AG04449 (cell line): ENCODE data around the gene LY86.

Experiments
- CTCF ChIA-PET: fragments of 350-600 bp; formaldehyde crosslinking; extraction: SDS; loops from one replicate; lab custom pipeline; 2021; ENCODE audit warnings: antibody characterized with exemption; lab: Yijun Ruan, JAX
- POLR2A ChIA-PET: fragments of 400-600, 350-600 bp; formaldehyde crosslinking; extraction: SDS; loops from one replicate; lab custom pipeline; 2020; ENCODE audit warnings: antibody characterized with exemption, inconsistent platforms; lab: Yijun Ruan, JAX
- DNase-seq: peaks from one replicate; pipeline ENCODE4 v3.0.0-alpha.2; 2010; ENCODE audit warnings: low read depth, low spot score
- H3K4me3 ChIP-seq: 2 replicates; pipeline ENCODE4 v1.5.1; 2011; ENCODE audit warnings: low read depth, mild to moderate bottlenecking, control low read depth, low read length
- TF ChIP-seq, protein P1 (sequence below): IDR thresholded peaks from one replicate; pipeline ENCODE4 v1.5.1; 2011; ENCODE audit warnings: mild to moderate bottlenecking, moderate library complexity, low read length, control low read depth, inconsistent platforms; ENCODE audit not compliant: insufficient read depth; ENCODE audit errors: missing control alignments

Gene LY86

DNA sequence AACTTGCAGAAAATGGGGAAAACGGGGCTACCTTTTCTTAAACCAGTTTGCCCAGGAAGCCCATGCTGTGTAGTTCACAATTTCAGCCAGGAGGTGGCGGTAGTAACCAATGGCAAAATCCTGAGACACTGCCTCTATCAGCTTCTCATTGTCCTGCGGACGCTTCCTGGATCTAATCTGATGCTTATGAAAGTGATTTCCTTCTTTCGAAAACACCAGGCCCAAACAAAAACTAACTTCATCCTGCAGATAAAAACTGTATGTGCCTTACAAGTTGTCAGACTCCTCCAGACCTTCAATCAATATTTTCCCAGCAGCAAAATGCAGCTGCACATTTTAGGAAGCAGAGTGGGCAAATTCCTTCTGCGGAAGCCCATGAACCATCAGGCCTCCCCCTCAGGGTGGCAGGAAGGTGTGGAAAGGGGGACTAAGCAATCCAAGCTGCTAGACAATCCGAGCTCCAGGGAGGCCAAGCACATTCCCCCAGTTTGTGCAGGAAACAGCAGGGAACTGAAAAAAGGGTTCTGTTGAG, 88.5 kb downstream of the LY86 start:
- DNase-seq: no peak
- CTCF ChIA-PET: interaction anchor here (0.9 to 5.3 kb wide), 31 partner anchors 9 to 939 kb away, joined by 3 to 52 read pairs (median 4); no protein-coding TSS in a partner anchor
- no peak overlapping the region for H3K4me3 ChIP-seq
- POLR2A ChIA-PET: no interaction called here
- TF ChIP-seq, protein P1, sequence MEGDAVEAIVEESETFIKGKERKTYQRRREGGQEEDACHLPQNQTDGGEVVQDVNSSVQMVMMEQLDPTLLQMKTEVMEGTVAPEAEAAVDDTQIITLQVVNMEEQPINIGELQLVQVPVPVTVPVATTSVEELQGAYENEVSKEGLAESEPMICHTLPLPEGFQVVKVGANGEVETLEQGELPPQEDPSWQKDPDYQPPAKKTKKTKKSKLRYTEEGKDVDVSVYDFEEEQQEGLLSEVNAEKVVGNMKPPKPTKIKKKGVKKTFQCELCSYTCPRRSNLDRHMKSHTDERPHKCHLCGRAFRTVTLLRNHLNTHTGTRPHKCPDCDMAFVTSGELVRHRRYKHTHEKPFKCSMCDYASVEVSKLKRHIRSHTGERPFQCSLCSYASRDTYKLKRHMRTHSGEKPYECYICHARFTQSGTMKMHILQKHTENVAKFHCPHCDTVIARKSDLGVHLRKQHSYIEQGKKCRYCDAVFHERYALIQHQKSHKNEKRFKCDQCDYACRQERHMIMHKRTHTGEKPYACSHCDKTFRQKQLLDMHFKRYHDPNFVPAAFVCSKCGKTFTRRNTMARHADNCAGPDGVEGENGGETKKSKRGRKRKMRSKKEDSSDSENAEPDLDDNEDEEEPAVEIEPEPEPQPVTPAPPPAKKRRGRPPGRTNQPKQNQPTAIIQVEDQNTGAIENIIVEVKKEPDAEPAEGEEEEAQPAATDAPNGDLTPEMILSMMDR: peak; percentile 87

DNA sequence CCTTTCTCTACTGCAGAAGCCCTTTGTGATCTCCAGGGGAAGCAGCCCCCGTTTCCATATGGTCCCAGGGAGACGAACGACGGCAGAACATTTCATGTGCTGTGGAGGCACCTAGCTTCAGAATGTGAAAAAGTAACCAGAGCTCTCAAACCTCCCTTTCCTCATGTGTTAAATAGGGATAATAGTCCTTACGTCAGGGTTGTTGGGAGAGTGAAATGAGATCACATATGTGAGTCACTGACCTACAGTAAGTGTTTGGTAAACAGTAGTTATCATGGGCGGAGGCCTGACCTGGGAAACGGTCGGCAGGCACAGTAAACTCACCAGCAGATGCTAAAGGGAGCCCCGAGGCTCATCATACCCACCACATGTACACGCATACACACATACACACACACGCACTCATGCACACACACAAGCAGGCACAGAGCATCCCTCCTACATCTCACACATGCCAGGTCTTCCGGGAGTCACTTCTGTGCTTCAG, 89.7 kb downstream of the LY86 start:
- H3K4me3 ChIP-seq: no peak overlapping the region
- no peak for DNase-seq
- POLR2A ChIA-PET: no interaction called here
- TF ChIP-seq, protein P1: no peak
- CTCF ChIA-PET: interaction anchor here (0.7 to 5.3 kb wide), 10 partner anchors 9 to 619 kb away, joined by 3 to 52 read pairs (median 6); no protein-coding TSS in a partner anchor

DNA sequence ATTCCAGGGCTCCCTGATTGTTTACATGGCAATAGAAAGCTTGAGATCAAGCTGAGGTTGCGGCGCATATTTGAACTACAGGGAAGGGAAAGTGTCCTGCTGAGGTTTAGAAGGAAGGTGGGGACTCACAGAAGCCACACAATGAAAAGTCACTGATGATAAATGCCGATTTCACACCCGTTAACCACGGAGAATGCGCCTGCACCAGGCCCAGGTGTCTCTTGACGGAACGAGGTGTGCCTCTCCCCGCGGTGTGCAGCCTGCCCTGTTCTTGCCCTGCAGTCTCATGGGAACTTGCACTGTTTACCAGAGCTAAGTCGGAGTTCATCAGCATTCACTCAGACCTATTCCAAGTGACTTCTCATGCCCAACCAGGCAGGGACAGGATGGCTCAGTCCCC, 90.3 kb downstream of the LY86 start:
- no peak for DNase-seq
- TF ChIP-seq, protein P1: no peak
- no peak overlapping the region for H3K4me3 ChIP-seq
- ChIA-PET POLR2A (no interaction called here), CTCF (interaction anchor here (2.5 to 3.5 kb wide), 2 partner anchors 18 to 597 kb away, joined by 13 to 19 read pairs; no protein-coding TSS in a partner anchor)

DNA sequence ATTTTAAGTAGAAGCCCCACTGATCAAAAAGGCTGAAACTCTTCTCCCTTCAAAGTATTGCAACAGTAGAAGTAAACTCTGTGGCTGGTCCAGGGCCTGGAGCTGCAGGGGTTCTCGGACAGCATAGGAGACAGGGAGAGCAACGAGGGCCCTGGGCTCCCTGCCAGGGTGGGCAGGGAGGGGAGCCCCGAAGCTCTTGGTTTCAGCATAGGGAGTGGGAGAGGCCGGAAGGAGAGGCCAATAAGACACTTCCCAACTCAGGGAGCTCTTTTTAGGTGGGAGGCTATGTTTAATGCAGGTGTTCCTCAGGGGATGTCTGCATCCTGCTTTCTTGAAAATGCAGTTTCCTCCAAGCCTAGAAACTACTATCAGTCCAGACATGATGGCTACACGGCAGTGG, 91.1 kb downstream of the LY86 start:
- no peak overlapping the region for H3K4me3 ChIP-seq
- DNase-seq: no peak
- ChIA-PET CTCF (interaction anchor here (0.7 kb wide), 1 partner anchor 596 kb away, joined by 3 read pairs; no protein-coding TSS in a partner anchor), POLR2A (no interaction called here)
- TF ChIP-seq, protein P1: no peak

DNA sequence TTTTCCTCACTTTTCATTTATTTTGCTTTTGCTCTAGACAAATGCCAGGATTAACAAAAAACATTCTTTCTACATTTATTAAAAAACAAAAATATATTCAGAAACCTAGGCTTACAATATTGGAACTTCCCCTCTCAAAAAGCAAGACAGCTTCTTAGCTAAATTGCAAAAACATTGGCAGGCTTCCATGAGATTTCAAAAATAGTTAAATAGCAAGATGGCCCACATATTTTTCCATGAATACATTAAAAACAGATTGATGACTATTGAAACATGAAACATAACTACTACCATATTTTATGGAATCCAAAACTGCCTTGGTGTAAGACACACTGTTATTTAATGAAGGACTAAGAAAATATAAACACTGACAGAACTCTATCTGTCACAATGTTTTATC, 92.0 kb downstream of the LY86 start:
- CTCF ChIA-PET: interaction anchor here (1.6 to 2.1 kb wide), 3 partner anchors 11 to 563 kb away, joined by 5 to 10 read pairs (median 6); no protein-coding TSS in a partner anchor
- TF ChIP-seq, protein P1: no peak
- no peak overlapping the region for H3K4me3 ChIP-seq
- no peak for DNase-seq
- POLR2A ChIA-PET: interaction anchor here (0.6 kb wide), 1 partner anchor 1517 kb away, joined by 3 read pairs; no protein-coding TSS in a partner anchor

DNA sequence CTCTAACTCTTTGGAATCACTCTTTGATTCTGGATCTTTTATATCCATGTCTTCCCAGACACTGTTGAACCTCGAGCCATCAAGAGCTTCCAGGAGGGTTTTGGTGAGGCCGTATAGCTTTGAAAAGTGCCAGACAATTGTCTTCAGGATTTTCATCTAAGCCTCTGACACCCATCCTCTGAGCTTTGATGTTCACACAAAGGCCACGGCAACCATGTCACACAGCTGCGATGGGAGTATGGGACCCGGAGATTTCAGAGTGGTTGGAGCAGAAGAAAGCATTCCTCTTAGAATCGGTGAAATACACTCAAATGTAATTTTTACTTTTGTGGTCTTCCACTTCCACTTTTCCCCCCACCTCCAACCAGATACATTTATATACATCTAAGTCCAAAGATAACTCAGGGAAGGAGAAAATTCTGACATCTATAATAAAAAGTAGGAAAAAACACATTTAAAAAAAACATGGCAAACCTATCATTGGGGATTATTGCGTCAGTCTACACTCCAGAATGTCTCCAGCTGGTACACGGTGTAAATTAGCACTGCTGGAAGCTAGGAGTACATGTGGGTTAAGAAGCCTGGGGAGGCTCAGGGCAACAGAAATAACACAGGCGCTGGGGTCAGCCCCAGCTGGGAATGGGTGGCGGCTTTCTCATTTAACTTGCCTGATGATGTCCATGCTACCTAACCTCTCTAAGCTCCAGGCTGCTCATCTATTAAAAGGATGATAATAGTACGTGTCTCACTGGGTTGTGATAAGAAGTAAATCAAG, 92.7 kb downstream of the LY86 start:
- no peak for DNase-seq
- ChIA-PET POLR2A (interaction anchor here (0.6 kb wide), 1 partner anchor 1518 kb away, joined by 3 read pairs; no protein-coding TSS in a partner anchor), CTCF (interaction anchor here (1.0 to 2.1 kb wide), 6 partner anchors 10 to 594 kb away, joined by 3 to 10 read pairs (median 6); no protein-coding TSS in a partner anchor)
- TF ChIP-seq, protein P1: no peak
- no peak overlapping the region for H3K4me3 ChIP-seq
